Measurements from ENCODE around the gene CSF3.

DNA sequence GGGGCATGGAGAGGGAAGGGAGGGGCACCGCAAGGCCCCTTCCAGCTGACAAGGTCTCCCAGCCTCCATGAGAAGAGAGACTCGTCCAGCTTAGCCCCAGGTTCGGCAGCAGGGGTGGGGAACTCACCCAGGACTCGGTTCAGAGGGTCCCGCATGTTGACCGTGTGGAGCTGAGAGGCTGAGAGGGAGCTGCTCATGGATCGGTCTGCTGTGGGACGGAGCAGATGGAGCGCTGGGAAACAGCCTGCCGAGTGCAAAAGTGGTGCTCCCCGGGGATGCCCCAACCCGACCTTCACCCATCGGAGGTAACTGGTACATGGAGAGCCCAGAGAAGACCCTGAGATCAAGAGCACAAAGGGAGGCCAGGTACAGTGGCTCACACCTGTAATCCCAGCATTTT lies 4.9 kb downstream of the CSF3 start:
- TF ChIP-seq CTCF (IDR thresholded peaks at IDR 0.05; ENCODE audit: low read length) (no peak), EZH2 (IDR thresholded peaks at IDR 0.05; ENCODE audit: borderline replicate concordance, low read length) (no peak)

All from OCI-LY1 (cell line).